GM23338 (cell line): ENCODE measurements around the gene PLA2G5.

ENCODE experiments used
- CREB1 ChIP-seq: fragments of 250-450 bp; sonication (Bioruptor Pico); IDR thresholded peaks from 2 replicates; pipeline ENCODE4 v1.5.0; 2020; ENCODE audit warnings: low read depth, mild to moderate bottlenecking, moderate library complexity
- EZH2 ChIP-seq: fragments of 200-600 bp; sonication (generic); IDR thresholded peaks from one replicate; pipeline ENCODE4 v1.8.0; 2017; ENCODE audit warnings: antibody characterized with exemption, mild to moderate bottlenecking, low read depth; ENCODE audit not compliant: unreplicated experiment
- EZH2phosphoT487 ChIP-seq: fragments of 200-600 bp; sonication (generic); IDR thresholded peaks from one replicate; pipeline ENCODE4 v1.8.1; 2018; ENCODE audit warnings: antibody characterized with exemption; ENCODE audit not compliant: unreplicated experiment
- JUNB ChIP-seq: IDR thresholded peaks from one replicate; pipeline ENCODE4 v1.6.1; 2016; ENCODE audit warnings: antibody characterized with exemption; ENCODE audit not compliant: unreplicated experiment
- POLR2AphosphoS5 ChIP-seq: IDR thresholded peaks from 2 replicates; pipeline ENCODE4 v1.6.1; 2016; ENCODE audit warnings: antibody characterized with exemption, low read depth
- TF ChIP-seq, protein P1 (sequence below), 2 experiments: fragments of 200-600 bp in 1 of 2; sonication (generic) in 1 of 2; conservative IDR thresholded peaks; 2 replicates each; pipeline versions ENCODE4 v1.5.1 to v1.6.1; 2016 to 2017; ENCODE audit warnings: antibody characterized with exemption in 2 of 2, low read depth in 2 of 2, mild to moderate bottlenecking in 2 of 2, moderate library complexity in 1 of 2
- TF ChIP-seq, protein P2 (sequence below): IDR thresholded peaks from one replicate; pipeline ENCODE4 v1.6.1; 2018; ENCODE audit warnings: antibody characterized with exemption; ENCODE audit not compliant: unreplicated experiment

DNA sequence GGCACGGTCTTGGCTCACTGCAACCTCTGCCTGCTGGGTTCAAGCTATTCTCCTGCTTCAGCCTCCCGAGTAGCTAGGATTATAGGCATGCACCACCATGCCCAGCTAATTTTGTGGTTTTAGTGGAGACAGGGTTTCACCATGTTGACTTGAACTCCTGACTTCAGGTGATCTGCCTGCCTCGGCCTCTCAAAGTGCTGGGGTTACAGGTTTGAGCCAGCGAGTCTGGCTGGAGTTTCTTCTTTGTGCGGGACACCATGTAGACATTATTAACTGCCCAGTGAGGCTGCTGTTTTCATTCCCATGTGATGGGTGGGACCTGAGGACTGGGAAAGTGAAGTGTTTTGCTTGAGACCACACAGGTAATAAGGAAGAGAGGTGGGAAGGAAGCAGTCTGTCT lies 23.3 kb downstream of the PLA2G5 start:
- TF ChIP-seq, protein P1, sequence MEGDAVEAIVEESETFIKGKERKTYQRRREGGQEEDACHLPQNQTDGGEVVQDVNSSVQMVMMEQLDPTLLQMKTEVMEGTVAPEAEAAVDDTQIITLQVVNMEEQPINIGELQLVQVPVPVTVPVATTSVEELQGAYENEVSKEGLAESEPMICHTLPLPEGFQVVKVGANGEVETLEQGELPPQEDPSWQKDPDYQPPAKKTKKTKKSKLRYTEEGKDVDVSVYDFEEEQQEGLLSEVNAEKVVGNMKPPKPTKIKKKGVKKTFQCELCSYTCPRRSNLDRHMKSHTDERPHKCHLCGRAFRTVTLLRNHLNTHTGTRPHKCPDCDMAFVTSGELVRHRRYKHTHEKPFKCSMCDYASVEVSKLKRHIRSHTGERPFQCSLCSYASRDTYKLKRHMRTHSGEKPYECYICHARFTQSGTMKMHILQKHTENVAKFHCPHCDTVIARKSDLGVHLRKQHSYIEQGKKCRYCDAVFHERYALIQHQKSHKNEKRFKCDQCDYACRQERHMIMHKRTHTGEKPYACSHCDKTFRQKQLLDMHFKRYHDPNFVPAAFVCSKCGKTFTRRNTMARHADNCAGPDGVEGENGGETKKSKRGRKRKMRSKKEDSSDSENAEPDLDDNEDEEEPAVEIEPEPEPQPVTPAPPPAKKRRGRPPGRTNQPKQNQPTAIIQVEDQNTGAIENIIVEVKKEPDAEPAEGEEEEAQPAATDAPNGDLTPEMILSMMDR (conservative IDR thresholded peaks at IDR 0.05; ENCODE audit: low read depth in 2 of 2), result no peak
- TF ChIP-seq POLR2AphosphoS5 (no peak), CREB1 (CRISPR knock-in tag) (no peak), EZH2 (no peak), JUNB (no peak), EZH2phosphoT487 (no peak)
- TF ChIP-seq, protein P2, sequence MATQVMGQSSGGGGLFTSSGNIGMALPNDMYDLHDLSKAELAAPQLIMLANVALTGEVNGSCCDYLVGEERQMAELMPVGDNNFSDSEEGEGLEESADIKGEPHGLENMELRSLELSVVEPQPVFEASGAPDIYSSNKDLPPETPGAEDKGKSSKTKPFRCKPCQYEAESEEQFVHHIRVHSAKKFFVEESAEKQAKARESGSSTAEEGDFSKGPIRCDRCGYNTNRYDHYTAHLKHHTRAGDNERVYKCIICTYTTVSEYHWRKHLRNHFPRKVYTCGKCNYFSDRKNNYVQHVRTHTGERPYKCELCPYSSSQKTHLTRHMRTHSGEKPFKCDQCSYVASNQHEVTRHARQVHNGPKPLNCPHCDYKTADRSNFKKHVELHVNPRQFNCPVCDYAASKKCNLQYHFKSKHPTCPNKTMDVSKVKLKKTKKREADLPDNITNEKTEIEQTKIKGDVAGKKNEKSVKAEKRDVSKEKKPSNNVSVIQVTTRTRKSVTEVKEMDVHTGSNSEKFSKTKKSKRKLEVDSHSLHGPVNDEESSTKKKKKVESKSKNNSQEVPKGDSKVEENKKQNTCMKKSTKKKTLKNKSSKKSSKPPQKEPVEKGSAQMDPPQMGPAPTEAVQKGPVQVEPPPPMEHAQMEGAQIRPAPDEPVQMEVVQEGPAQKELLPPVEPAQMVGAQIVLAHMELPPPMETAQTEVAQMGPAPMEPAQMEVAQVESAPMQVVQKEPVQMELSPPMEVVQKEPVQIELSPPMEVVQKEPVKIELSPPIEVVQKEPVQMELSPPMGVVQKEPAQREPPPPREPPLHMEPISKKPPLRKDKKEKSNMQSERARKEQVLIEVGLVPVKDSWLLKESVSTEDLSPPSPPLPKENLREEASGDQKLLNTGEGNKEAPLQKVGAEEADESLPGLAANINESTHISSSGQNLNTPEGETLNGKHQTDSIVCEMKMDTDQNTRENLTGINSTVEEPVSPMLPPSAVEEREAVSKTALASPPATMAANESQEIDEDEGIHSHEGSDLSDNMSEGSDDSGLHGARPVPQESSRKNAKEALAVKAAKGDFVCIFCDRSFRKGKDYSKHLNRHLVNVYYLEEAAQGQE, result no peak
